Forelimb muscle (tissue), 1 donor: Measurements from ENCODE around the gene RHOBTB3. TPM values are rescaled to one million over a fixed set of nuclear protein-coding genes. Genes with fewer than 3 reads are reported as not detected.
A peak's percentile ranks its signal among the peaks of the same experiment; 100 is the strongest.
"Not testable (repeated sequence)": the region's sequence is repeated elsewhere in the genome, so short reads cannot be mapped to it uniquely, and the experiment has no call there.

ENCODE experiments used
- DNase-seq: peaks from one replicate; pipeline ENCODE4 v3.0.0-alpha.2; 2013; ENCODE audit warnings: low read depth
- polyA plus RNA-seq: library from polyadenylated mRNA; unstranded; fragments of 120-200 nt; gene quantifications from one replicate; pipeline ENCODE4 v1.2.1, GENCODE V29; 2013; ENCODE audit not compliant: insufficient read length

RHOBTB3 gene
- 97.2 TPM for polyA plus RNA-seq

DNA sequence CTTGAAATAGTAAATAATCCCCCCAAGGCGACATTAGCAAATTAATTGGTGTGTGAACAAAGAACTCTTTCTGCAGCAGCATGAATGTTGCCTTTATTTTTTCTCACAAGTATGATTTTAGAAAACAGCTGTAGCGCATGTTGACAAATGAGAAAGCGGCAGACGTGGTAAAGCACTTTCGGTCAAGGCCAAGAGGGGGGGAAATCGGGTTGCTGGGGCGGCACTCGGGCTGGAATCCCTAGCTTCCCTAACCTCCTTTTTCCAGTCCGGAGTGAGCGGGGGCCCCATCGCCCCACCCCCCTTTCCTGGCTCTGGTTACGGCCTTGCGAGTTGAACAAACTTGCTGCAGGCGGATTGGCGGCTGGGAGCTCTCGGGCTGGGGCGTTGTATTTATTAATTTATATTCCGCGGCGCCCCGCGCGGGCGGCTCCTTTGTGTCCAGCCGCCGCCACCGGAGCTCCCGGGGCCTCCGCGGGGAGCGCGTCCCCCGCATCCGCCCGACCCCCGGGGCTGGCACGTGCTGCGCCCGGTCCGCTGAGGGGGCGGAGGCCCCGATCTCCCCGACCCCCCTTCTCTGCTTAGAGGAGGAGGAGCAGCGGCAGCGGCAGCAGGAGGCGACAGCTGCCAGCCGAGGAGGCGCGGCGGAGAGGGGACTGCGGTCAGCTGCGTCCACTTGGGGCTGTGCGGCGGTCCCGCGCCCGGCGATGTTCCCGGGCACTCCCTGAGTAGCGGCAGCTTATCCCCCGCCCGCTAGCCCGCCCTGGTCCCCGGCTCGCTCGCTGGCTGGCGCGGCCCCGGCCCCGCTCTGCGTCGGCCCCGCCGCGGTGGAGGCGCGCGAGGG lies at the start of gene RHOBTB3:
Gene RHOBTB3, plus strand, starts transcription at position 607 of the 841 bp plus-strand sequence. CDS start 347 bp downstream, outside the sequence.
- DNase-seq = peak; percentile 67

- no peak for DNase-seq
Measured at GRCh38 chr5:95682891-95683290, 48.2 kb upstream of the RHOBTB3 start, which contains the start of gene SPATA9. Gene SPATA9, minus strand, starts transcription at chr5:95682991. Its CDS starts 137 bp downstream, at chr5:95682854.

- DNase-seq = no peak
Measured at GRCh38 chr5:95684361-95684760, 46.8 kb upstream of the RHOBTB3 start.

DNA sequence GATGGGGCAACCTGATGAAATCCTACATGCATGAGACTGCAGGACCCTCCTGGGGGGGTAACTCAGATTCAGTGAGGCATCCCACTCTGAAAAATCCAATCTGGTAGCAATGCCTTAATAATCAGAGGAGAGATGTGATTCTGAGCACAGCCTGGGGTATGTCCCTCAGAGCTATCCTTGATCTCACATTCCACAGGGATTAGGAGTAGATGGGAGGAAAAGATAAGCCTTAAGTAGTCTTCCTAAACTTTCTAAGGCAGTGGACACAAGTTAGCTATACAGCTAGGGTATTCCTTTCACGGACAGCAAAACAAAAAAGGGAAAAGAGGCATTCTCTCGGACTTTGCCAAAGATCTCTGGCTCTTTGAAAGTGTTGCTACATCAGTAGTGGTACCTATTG lies 44.5 kb upstream of the RHOBTB3 start:
- DNase-seq = no peak

- no peak for DNase-seq
Measured at GRCh38 chr5:95689680-95690079, 41.5 kb upstream of the RHOBTB3 start.

GRCh38 chr5:95690333-95690732 lies 40.8 kb upstream of the RHOBTB3 start:
- DNase-seq = no peak

GRCh38 chr5:95697781-95698681 lies 33.1 kb upstream of the RHOBTB3 start:
- DNase-seq = no peak

DNA sequence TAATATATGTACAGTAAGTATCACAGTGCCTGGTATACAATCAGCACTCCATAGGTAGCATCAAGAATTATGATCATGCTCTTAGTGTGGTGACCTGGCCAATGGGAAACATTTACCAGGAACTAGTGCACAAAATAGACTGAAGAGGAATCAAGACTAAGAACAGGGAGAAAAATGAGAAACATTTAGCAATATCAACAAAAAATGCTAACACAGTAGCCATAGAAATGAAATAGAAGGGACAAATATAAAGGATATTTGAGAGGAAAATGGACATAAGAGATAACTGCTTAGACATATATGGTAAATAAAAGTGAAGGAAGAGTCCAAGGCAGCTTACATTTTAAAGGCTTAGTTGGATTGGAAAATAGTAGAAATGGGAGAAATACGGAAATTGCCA lies 31.8 kb upstream of the RHOBTB3 start:
- DNase-seq = no peak

DNA sequence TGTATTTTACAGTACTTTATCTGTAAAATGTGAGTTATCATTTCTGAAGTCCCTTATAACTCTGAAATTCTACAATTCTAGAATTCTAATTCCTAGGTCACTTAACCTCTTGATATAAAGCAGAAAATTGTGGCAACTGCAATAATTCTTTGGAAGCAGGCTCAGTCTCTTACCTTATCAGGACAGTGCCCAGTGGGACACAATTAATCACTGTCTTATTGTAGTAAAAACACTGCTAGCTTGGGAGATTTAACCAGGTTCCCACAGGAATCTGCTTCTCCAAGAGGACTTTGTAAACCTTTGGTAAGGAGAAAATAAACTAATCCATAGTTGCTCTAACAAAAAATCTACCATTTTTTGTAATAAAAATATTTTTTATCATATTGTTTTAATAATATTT lies 30.1 kb upstream of the RHOBTB3 start:
- DNase-seq = no peak

DNA sequence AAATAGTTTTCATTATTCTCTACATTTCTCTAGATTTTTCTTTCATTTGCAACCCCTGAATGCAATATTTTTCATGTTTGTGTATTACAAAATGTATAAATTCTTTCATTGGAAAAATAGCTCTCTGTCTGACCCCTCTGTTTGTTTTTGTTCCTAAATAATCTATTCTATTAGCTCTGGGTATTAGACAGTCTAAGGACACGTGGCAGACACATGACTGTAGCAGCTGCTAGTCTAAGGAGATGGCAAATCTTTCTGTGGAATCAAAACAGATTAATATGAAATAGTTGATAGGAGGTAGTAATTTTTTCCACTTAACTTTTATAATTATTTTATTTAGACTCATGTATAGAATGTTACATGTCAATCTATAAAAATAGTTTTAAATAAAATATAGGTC lies 27.0 kb upstream of the RHOBTB3 start:
- DNase-seq = no peak

DNA sequence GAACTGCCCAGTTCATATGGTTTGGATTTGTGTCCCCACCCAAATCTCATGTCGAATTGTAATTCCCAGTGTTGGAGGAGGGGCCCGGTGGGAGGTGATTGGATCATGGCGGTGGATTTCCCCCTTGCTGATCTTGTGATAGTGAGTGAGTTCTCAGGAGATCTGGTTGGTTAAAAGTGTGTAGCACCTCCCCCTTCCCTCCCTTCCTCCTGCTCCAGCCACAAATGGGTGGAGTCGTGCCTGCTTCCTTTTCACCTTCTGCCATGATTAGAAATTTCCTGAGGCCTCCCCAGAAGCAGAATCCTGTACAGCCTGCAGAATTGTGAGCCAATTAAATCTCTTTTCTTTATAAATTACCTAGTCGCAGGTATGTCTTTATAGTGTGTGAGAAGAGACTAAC lies 24.9 kb upstream of the RHOBTB3 start:
- DNase-seq = not testable (repeated sequence)

- DNase-seq = no peak
Measured at GRCh38 chr5:95707055-95707454, 24.1 kb upstream of the RHOBTB3 start.

- not testable (repeated sequence) for DNase-seq
Measured at GRCh38 chr5:95707534-95708188, 23.5 kb upstream of the RHOBTB3 start.

DNA sequence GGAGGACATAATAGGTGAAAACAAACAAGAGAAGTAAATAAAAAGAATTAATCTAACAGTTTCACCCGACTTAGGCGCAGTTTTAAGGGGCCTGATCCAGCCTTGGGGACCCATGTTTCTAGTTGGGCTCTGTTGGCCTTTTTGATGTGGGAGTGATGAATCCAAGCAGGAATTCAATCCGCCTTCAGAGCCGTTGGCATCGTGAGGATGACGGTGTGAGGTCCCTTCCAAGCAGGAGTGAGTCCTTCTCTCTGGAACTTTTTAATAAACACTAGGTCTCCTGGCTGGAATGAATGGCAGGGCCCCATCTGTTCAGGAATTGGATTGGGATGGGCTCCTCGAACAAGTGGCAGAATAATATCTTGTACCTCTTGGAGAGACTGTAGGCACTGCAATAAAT lies 22.3 kb upstream of the RHOBTB3 start:
- no peak for DNase-seq

- no peak for DNase-seq
Measured at GRCh38 chr5:95709967-95710650, 21.0 kb upstream of the RHOBTB3 start.

- not testable (repeated sequence) for DNase-seq
Measured at GRCh38 chr5:95710651-95711500, 20.3 kb upstream of the RHOBTB3 start.

- no peak for DNase-seq
Measured at GRCh38 chr5:95711501-95712346, 19.4 kb upstream of the RHOBTB3 start.

DNA sequence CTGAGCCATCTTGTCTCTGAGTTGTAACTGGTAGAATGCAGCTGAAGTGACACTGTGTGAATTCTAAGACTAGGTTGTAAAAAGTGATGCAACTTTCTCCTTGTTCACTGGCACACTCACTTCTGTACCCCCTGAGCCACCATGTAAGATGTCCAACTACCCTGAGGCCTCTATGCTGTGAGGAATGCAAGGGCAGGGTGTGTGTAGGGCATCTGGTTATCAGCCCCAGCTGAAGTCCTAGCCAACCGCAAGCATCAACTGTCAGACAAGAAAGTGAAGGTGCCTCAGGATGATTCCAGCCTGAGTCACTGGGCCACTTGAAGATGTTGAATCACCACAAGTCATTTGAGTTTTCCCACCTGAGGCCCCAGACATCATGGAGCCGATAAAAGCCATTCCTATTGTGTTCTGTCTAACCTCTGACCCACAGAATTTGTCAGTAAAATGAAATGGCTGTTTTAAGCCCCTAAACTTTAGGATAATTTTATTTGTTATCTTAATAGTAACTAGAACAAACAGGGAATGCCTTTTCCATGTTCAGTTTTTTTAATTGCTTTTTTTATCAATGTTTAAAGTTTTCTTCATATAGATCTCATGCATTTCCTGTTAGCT lies 18.7 kb upstream of the RHOBTB3 start:
- no peak for DNase-seq

- not testable (repeated sequence) for DNase-seq
Measured at GRCh38 chr5:95713246-95713645, 17.9 kb upstream of the RHOBTB3 start.
